NCI-H526 treated with DMSO at 0.1 percent for 48 hours (cell line): ENCODE measurements around the gene SPPL3.

Experiments
- DNase-seq: peaks from one replicate; lab custom pipeline; 2025; lab: John Stamatoyannopoulos, UW

Gene SPPL3

DNA sequence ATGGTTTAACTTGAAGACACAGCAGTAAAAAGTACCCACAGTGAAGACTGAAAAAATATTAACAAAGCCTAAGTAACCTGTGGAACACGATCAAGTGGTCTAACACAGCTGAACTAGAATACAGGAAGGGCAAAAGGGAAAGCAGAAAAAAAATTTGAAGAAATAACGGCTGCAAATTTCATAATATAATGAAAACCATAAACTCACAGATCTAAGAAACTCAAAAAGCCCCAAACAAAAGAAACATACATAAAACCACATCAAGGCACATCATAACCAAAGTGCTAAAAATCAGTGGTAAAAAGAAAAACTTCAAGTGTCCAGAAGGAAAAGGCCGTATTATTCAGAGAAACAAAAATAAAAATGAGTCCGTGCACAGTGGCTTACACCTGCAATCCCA is 30.9 kb downstream of the SPPL3 start:
- no peak for DNase-seq

DNA sequence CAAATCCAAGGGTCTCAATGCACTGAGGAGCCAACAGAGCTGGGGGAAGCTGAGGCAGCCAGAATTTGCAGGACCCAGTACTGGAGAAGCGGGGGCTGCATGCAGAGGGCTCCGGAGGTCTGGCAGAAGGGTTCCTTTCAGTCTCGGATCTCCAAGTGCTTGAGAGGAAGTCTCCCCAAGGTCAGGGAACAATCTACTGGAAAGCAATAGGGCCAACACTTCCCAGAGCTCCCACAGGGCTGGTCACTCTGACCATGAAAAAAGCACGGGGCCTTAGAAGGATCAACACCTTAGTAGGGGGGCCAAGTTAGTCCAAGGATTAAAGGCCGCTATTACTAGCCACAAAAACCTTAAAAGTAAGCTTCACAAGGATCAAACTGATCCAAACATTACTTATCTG is 31.7 kb downstream of the SPPL3 start:
- DNase-seq, result no peak

DNA sequence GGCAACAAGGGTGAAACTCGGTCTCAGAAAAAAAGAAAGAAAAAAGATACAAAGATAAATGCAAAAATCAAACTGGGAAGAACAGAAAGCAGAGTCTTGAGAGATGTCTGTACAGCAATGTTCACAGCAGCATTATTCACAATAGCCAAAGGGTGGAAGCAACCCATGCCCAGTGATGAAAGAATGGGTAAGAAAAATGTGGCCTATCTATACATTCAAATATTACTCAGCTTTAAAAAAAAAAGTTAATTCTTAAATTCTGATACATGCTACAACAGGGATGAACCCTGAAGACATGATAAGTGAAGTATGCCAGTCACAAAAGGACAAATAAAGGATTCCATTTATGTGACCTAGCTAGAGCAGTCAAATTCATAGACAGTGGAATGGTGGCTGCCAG is 33.7 kb downstream of the SPPL3 start:
- DNase-seq, result no peak

DNA sequence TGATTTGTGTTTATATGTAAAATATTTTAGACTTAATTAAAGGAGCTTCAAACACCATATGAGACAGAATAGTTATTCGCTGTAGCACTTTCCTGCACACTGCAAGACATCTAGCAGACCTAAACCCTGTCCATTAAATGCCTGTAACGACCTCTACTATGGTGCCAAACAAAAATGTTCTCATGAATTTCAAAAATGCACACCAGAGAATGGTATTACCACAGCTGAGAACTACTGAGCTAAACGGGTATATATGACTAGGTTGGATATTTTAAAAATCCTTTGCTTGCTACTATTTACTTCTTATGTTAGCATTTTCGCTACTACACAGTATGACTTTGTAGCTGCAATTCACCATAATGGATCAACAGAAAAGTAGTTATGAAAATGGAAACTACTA is 34.8 kb downstream of the SPPL3 start:
- no peak for DNase-seq

DNA sequence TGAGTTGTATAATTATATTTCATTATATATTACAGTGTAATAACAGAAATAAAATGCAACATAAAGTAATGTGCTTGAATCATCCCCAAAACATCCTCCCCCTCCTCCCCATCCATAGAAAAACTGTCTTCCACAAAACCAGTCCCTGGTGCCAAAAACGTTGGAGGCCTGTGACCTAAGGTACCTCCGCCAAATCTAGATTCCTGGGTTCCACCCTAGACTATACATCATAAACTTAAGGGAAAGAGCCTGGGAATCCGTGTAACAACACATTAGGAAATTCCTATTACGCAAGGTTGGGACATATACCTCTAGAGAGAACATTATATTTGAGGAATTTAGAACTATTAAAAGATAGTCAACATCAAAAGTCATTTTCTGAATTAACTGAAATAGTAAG is 38.0 kb downstream of the SPPL3 start:
- DNase-seq, result no peak

DNA sequence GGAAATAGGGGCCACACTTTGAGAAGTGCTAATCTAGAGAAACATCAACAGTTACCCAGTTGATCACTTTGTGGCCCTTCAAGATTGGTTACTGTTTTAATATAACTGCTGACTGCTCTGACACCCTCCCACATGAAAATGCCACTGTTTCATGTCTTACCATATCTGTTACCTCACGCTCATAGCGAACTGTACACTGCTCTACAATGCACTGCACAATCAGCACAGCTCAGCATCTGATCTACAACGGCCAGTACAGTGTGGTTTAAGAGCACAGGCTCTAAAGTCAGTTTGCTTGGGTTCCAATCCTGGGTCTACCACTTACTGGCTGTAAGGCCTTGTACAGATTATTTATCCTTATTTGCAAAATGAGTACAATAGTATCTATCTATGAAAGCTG is 39.1 kb downstream of the SPPL3 start:
- DNase-seq, result no peak

DNA sequence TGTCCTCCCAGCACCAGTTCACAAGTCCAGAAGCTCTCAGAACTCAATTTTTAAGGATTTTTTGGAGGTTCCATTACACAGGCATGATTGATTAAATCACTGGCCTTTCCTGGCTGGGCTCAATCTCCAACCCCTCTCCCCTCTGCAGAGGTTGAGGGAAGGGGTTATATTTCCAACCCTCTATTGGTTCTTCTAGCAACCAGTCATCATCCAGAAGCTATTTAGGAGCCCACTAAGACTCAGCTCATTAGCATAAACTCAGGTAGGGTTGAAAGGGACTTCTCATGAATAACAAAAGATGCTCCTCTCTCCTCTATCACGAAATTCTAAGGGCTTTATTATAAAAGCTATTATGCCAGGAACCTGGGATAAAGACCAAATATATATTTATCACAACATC is 41.5 kb downstream of the SPPL3 start:
- no peak for DNase-seq

DNA sequence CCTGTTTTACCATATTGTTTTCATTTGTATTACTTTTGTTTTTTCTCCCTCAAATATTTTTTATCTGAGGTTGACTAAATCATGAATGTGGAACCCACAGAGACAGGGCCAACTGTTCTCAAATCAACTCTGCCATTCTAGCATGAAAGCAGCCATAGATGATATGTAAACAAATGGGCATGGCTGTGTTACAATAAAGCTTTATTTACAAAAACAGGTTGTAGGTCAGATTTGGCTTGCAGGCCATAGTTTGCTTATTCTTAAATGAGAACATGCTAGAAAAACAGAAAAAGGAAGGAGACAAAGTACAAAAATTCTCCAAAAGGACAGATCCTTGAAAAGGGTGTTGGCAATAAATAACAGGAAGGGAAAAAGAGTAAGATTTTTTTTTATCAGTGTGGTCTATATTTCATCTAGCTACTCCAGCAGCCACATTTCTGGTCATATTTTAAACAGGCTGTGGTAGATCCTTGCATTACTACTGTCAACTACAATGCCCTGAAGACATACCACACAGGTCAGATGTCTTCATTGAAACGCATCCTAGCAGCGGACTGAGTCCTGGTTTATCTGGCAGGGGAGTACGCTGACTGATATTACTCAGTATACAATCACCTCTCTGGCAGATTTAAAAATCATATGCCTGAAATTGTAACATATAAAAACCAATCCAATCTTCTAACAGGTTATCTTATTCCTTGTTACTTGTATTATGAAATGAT is 42.9 kb downstream of the SPPL3 start:
- no peak for DNase-seq

DNA sequence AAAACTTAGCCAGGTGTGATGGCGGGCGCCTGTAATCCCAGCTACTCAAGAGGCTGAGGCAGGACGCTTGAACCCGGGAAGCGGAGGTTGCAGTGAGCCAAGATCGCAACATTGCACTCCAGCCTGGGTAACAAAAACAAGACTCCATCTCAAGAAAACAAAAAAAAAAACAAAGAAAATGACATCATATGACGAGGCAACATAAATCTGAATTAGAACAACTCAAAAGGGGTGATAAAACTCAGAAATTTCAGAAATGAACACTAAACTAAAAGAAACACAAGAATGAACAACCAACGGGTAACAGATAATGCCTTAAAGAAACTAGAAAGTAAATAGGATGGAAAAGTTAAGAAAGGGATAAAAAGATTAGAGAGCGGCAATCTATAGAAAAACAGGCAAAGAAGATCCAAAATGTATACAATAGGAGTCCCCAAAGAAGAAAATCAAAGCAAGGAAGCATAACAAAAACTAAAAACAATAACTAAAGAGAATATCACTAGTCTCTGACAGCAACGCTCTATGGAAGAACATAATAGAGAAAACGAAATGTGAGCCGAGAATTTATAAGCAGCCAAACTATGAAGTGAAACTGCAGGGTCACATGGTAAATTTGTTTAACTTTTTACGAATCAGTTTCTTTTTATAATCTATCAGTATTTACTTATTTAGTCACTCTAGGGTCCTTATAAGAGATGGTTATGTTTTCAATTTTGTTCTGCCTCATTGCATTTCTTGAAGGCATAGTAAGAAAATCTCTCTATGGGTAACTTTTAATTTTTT is 45.7 kb downstream of the SPPL3 start:
- DNase-seq, result no peak

DNA sequence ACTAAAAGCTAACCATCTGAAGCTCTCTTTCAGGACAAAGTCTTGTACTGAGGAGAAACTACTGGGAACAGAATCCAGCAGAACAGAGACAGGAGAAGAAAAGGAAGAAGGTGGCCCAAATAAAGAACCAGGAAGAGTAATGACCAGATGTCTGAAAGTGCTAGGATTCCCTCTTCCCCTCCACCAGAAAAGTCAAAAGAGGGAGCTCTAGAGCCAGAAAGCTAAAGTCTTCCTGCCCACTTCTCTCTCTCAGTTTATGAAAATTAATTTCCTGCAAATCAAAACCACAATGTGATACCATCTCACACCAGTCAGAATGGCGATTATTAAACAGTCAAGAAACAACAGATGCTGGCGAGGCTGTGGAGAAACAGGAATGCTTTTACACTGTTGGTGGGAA is 47.2 kb downstream of the SPPL3 start:
- DNase-seq, result peak; percentile 26

DNA sequence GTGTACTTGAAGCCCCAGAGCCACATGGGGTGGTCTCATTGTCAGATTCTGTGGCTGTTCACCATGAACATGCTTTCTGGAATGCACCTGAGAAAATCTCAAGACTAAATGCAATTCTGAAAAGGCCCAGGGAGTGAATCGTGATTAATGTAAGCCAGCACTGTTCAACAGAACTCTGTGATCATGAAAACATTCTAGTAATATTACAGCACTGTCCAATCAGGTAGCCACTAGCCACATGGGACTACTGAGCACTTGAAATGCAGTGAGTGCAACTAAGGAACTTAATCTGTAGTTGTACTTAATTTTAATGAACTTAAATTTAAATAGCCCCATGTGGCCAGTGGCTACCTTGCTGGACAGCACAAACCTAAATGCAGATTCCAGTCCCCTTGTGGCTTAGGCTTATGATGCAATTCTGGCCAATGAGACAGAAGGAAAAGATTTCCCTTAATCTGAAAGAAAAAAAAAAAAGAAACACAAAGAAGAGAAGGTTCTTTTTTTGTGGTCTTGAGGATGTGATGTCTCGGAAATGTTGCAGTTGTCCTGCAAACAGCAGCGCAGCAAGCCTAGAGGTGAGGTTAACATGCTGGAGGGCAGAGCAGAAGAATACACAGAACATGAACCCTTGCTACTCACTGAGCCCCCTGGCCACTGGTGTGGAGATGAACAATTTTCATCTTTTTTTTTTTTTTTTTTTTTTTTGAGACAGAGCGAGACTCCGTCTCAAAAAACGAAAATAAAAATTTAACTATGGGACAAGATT is 48.2 kb downstream of the SPPL3 start:
- no peak for DNase-seq

DNA sequence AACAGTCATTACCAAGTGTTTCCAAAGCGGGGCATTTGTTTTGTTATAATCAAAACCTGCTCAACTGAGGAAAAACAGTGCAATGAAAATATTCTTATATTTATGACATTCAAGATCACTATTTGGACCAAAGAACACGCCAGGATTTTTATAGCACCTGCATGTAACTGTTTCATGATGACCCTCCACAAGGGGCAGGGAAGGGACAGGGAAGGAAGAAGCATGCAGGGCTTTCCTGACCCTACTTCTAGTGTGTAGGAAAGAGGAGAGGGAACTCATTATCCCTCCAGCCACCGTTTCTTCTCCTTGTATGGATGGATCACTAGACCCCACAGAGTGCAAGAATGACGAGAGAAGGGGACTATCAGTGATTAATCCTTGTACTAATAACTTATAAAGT is 49.4 kb downstream of the SPPL3 start:
- DNase-seq, result no peak

DNA sequence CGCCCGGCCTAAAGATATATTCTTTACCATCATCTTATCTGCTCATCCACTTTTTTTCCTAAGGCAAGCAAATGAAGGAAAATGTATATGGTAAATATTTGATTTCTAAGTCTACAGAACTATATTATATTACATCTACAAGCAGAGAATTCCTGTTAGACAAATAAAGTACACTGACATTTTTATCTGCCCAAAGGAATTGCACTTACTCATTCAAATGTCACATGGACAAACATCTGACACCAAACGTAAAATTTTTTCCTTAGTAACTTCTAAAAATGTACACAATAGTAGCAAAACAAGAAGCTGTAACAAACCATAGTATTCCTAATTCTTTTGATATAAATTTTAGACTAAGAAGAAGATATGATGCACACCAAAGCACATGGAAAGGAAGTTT is 51.0 kb downstream of the SPPL3 start:
- no peak for DNase-seq

DNA sequence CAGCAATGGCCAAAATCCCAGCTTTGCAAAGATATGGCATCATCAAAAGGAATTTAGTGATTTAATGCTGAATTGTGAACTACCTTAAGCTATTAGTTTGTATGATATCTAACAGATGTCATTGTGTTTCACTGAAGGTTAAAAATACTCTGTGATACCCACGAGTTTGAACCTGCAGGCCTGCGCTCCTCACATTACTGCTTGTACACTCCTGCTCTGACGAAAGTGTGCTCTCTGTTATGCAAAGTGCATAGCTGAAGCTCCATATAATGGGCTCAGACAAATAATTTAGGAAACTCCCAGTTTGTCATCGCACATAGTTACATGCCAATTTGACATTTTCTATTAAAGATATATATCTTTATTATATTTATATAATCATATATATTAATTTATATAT is 52.2 kb downstream of the SPPL3 start:
- no peak for DNase-seq

DNA sequence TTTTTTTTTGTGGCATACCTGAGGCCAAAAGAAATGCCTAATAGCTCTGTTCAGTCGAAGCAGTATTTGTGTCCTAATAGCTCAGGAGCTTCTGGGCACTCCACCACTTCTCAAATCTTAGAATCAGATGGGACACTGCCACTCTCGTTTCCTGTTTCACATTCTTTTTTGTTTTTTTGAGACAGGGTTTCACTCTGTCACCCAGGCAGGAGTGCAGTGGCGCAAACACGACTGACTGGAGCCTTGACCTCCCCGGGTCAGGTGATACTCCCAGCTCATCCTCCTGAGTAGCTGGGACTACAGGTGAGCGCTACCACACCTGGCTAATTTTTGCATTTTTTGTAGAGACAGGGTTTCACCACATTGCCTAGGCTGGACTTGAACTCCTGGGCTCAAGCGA is 52.7 kb downstream of the SPPL3 start:
- DNase-seq, result no peak

DNA sequence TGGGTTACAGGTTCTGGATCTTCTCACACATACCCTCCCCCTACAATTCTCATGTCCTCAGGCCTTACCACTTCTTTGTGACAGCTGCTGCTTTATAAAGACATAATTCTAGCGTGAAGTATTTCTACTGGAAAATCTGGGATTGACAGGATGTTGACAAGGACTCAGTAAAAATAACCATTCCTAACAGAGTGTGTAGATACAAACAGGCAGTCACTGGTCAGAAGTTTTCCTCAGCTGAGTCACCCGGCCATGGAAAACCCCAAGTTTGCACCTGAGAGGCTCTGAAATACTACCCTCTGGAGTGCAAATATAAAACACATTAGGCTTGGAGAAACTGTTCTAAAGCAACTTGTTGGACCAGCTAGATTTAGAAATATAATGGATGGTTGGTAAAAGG is 54.4 kb downstream of the SPPL3 start:
- DNase-seq, result no peak

DNA sequence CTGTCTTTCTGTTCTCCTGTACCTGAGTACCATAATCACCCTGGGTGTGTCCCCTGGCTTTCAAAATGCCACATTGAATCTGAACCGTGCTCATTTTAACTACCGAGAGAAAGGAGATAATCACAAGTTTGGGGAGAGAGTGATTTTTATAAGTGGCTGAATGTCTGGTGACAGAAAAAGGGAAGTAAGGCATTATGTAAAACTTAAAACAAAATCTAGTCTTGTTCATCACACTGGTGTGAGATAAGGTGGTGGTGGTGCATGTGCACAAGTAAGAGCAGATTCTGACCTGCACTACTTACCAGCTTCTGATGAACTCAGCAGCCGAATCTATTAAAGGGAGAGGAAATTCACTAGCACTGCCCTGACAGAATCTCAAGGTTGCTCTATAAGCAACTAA is 56.3 kb downstream of the SPPL3 start:
- DNase-seq, result no peak

DNA sequence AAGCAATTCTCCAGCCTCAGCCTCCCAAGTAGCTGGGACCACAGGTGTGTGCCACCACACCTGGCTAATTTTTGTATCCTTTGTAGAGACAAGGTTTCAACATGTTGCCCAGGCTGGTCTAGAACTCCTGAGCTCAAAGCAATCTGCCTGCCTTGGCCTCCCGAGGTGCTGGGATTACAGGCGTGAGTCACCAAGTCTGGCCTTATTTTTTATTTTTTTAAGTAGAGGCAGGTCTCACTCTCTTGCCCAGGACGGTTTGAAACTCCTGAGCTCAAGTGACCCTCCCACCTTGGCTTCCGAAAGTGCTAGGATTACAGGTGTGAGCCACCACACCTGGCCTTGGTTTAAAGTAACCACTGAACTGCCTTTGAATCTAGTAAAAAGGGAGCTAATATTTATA is 56.8 kb downstream of the SPPL3 start:
- no peak for DNase-seq

DNA sequence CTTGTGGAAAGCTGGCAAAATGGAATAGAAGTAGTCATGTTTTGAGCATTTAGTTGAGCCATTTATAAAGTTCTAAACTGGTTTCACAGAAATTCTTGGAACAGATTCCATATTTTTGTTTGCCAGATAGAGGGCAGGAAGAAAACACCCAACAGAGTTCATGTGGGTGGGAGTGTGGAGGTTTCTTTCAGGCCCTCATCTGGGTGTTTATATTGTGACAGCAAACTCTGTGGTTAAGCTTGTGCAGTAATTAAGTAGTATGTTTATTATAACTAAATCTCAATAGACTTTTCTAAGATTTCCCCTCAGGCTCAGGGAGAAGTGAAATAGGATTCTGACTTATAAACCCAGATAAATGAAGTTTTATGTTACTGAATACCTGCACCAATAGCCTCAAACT is 57.4 kb downstream of the SPPL3 start:
- no peak for DNase-seq

DNA sequence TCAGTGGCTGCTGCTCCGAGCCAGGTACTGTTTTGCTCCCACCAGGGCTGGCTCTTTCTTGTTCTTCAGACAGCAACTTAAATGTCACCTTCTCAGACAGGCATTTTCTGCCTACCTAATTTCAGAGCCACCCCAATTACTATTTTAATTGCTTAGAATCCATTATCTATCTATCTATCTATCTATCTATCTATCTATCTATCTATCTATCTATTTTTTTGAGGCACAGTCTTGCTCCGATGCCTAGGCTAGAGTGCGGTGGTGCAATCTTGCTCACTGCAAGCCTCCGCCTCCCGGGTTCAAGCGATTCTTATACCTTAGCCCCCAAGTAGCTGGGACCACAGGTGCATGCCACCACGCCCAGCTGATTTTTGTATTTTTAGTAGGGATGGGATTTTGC is 58.5 kb downstream of the SPPL3 start:
- DNase-seq, result no peak

DNA sequence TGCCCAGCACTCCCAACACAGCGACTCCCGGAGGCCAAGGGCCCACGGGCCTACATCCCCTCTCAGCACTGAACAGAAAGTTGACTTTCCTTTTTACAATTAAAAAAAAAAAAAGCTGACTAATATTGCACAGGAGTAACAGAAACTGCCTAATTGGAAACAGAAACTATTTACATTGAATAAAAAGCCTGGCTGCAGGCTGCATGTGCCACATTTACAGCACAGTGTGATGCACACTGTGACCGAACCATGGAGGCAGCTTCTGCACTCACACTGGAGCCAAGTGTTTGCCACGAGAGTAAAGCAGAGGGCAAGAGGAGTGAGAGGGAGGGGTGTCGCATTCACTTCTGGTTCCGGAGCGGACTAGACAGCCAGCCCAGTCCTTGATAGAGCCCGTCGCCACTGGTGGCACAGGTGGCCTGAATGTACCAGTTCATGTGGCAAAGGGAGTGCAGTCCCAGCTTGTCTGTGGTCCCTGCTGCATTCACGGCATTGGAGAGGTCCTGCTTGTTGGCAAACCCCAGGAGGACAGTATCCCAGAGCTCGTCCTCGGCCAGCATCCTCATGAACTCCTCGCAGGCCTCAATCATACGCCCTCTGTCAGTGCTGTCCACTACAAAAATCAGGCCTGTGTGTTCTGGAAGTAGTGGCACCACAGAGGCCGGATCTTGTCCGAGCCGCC is 59.2 kb downstream of the SPPL3 start:
- no peak for DNase-seq

DNA sequence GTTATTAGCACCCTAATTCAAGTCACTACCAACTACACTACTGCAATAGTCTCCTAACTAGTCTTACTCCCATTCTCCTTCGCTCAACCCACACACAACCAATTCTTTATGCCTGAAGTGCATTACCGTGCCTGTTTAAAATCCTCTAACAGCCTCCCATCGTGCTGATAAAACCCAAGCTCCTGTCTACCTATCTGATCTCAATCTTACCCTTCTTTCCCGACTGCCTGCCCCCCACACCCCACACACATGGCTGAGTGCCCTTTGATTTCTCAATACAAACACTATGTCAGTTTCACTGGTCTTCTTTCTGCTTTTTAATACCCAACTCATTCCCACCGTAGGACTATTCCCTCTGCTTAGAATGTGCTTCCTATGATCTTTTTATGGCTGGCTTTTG is 59.9 kb downstream of the SPPL3 start:
- DNase-seq, result no peak

DNA sequence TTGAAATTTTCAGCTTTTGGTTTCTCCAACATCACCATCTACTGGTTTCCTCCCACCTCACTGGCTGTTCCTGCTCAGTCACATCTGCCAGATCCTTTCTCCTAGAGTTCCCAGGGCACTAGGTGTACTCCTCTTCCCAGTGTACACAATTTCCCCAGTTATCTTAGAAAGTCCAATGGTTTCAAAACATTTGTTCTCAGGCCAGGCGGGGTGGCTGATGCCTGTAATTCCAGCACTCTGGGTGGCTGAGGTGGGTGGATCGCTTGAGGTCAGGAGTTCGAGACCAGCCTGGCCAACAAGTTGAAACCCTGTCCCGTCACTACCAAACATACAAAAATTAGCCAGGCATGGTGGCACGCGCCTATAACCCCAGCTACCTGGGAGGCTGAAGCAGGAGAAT is 60.7 kb downstream of the SPPL3 start:
- DNase-seq, result no peak
